Brain microvascular endothelial cell (primary cell): ENCODE results near the gene SLC9A3.

Experiments
- DNase-seq: peaks from one replicate; pipeline ENCODE4 v3.0.0-alpha.2; 2020
- H3K27ac ChIP-seq: fragments of 250-450 bp; sonication (Bioruptor Pico); 2 replicates; pipeline ENCODE4 v1.5.1; 2020; ENCODE audit warnings: mild to moderate bottlenecking, moderate library complexity
- H3K27me3 ChIP-seq: fragments of 250-450 bp; sonication (Bioruptor Pico); replicated peaks from 2 replicates; pipeline ENCODE4 v1.5.1; 2020; ENCODE audit warnings: mild to moderate bottlenecking
- H3K36me3 ChIP-seq: fragments of 250-450 bp; sonication (Bioruptor Pico); replicated peaks from 2 replicates; pipeline ENCODE4 v1.5.1; 2020; ENCODE audit warnings: mild to moderate bottlenecking
- H3K4me3 ChIP-seq: 2 replicates; pipeline ENCODE4 v1.5.1; 2011; ENCODE audit warnings: low read depth, mild to moderate bottlenecking, control low read depth, low read length, moderate library complexity
- in situ Hi-C: cut with HindIII; loops from 2 replicates; pipeline ENCODE4 v1.10.0; 2017; ENCODE audit warnings: low sequenced_read_pairs, low pct_ligation_motif_present
- TF ChIP-seq, protein P1 (sequence below): IDR thresholded peaks from 2 replicates; pipeline ENCODE4 v1.5.1; 2011; ENCODE audit warnings: low read depth, mild to moderate bottlenecking, moderate library complexity, low read length, control low read depth, inconsistent platforms; ENCODE audit errors: missing control alignments

SLC9A3 gene

DNA sequence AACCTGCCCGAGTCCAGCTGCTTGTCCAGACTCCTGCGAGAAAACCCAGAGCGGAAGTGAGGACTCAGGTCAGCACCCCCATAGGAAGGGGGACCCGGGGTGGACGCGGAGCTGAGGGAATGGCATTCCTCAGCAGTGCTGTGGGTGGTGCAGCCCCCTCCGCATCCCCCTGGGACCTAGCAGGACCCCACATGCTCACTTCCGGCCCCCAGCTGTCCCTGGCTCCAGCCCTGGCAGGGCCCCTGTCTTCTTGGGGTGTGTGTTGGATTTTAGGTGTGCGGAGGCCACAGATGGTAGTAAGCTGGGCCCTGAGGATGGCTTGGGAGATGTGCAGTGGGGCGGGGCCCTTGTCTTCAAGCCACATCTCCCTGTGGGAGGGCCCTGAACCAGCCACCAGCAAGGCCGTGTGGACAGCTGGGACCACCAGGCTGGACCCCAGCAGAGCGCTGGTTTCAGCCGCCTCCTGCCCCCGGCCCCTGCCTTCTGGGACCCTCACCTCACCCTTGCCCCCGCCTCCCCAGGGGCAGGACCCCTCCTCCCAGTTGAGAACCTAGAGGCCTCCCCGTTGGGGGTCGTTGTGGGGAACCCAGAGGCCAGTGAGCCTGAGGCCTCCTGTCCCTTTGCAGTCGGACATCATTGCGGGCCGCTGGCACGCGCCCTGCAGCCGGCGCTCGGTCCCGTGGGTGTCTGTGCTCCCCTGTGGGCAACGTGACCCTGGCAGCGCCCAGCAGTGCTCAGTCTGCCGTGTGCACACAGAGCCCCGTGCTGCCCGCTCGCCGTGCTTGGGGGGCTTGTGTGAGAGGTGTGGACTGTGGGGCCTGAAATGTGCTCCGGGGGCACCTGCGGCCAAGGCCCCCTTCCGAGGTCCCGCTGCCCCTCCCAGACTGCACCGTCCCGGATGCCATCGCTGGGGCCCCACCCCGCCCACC lies 10.8 kb upstream of the SLC9A3 start:
- H3K27me3 ChIP-seq, result peaks cover 43% of the 10 kb centered on the region
- no peaks in the 10 kb centered on the region for H3K36me3 ChIP-seq
- DNase-seq, result no peak
- no peak overlapping the region for H3K27ac ChIP-seq
- TF ChIP-seq, protein P1, sequence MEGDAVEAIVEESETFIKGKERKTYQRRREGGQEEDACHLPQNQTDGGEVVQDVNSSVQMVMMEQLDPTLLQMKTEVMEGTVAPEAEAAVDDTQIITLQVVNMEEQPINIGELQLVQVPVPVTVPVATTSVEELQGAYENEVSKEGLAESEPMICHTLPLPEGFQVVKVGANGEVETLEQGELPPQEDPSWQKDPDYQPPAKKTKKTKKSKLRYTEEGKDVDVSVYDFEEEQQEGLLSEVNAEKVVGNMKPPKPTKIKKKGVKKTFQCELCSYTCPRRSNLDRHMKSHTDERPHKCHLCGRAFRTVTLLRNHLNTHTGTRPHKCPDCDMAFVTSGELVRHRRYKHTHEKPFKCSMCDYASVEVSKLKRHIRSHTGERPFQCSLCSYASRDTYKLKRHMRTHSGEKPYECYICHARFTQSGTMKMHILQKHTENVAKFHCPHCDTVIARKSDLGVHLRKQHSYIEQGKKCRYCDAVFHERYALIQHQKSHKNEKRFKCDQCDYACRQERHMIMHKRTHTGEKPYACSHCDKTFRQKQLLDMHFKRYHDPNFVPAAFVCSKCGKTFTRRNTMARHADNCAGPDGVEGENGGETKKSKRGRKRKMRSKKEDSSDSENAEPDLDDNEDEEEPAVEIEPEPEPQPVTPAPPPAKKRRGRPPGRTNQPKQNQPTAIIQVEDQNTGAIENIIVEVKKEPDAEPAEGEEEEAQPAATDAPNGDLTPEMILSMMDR, result no peak
- no peak overlapping the region for H3K4me3 ChIP-seq
- in situ Hi-C loops, result no loop called here

DNA sequence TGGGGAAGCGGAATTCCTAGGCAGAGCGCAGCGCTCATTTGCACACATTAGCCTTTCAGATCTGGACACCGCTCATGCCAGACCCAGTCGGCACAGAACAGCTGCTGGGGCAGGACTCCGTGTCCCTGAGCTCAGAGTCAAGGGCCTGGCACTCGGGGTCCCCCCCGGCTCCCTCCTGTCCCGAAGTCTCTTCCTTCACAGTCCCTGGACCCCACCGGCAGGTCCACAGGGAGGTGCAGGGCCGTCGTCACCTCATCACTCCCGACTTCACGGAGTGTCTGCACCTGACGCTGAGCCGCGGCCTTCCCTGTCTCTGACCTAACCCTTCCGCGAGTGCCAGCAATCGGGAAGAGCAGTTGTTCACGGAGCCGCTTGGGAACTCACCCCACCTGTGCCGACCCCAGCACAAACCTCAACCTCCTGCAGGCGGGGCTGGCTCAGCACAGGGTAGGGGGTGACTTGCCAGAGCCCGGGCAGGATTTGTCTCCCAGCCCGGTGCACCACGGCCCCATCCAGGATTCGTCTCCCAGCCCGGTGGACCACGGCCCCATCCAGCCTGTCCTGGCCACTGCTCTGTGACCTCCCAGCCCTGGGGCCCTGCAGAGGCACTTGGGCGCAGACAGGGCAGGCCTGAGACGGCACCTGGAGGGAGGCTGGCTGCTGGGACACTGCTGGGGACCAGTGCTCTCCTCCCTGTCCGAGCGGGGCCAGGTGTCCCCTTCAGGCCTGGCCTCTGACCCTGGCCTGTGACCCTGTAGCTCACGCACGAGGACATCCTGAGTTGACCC lies 9.9 kb upstream of the SLC9A3 start:
- DNase-seq, result no peak
- H3K27ac ChIP-seq, result no peak overlapping the region
- H3K4me3 ChIP-seq, result no peak overlapping the region
- peaks cover 44% of the 10 kb centered on the region for H3K27me3 ChIP-seq
- in situ Hi-C loops, result no loop called here
- no peaks in the 10 kb centered on the region for H3K36me3 ChIP-seq
- TF ChIP-seq, protein P1, result no peak

DNA sequence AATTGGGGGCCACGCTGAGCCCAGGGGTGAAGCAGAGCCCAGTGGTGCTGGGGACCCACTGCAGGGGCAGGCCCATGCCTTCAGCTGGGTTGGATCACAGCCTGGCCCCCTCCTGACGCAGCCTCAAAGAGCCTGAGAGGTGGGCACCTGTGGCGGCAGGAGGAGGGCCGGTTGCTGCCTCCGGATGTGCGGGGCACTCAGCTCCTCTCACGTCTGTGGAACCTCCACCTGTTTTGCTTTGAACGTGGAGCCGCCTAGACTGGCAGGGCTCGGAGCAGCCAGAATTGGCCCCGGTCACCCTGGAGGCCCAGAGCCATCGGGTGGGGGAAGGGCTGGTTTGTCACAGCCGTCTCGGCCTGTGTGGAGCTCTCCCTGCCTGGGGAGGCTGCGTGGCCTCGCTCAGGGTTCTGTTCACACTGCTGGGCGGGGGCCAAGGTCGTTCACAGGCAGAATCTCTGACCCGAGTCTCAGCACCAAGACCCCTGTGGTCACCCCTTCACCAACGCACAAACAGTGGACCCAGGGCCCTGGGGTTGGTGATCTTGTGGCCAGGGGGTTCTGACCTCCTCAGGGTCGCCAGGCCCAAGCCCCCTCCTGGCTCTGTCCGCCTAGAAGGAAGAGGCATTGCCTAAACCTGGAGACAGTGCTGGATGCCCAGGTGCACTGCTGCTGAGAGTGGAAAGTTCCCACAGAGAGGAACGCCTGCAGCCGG lies 9.2 kb upstream of the SLC9A3 start:
- in situ Hi-C loops, result no loop called here
- peaks cover 47% of the 10 kb centered on the region for H3K27me3 ChIP-seq

DNA sequence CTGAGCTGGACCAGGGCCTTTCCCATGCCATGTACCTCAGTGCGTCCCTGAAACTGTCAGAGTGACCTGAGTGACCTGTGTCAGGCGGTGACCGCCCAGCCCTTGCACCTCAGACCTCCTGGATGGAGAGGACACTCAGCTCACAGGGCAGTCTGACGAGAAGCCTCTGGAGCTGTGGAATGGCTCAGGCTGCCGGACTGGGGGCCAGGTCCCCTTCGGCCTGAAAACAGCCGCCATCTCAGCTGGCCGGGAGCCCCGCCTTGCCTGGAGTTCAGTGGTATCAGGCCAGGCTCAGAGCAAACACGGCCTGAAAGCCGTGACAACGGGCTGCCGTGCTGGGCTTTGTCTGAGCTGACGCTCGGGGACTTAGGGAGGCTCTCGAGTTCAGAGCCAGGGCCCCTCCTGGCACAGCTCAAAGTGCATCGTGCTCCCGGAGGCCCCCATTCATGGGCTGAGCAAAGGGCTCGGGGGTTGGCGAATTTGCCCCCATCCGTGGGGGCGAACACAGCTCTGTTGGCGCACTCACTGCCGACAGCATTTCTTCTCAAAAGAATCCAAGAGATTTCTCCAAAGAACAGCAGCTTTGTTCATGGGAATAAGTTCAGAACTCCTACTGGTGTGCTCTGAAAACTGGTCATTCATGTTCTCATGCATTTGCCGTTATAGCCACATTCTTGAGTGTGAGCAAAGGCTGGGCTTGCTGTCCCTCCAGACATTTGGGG lies 8.4 kb upstream of the SLC9A3 start:
- no peak for DNase-seq
- no peaks in the 10 kb centered on the region for H3K36me3 ChIP-seq
- H3K27me3 ChIP-seq, result peaks cover 50% of the 10 kb centered on the region
- TF ChIP-seq, protein P1, result no peak
- H3K4me3 ChIP-seq, result no peak overlapping the region
- in situ Hi-C loops, result no loop called here
- no peak overlapping the region for H3K27ac ChIP-seq

More for the DNA sequence above, 9.2 kb upstream of the SLC9A3 start:
- Histone ChIP-seq H3K27ac (no peak overlapping the region), H3K4me3 (no peak overlapping the region), H3K36me3 (no peaks in the 10 kb centered on the region)
- TF ChIP-seq, protein P1, result no peak
- no peak for DNase-seq

DNA sequence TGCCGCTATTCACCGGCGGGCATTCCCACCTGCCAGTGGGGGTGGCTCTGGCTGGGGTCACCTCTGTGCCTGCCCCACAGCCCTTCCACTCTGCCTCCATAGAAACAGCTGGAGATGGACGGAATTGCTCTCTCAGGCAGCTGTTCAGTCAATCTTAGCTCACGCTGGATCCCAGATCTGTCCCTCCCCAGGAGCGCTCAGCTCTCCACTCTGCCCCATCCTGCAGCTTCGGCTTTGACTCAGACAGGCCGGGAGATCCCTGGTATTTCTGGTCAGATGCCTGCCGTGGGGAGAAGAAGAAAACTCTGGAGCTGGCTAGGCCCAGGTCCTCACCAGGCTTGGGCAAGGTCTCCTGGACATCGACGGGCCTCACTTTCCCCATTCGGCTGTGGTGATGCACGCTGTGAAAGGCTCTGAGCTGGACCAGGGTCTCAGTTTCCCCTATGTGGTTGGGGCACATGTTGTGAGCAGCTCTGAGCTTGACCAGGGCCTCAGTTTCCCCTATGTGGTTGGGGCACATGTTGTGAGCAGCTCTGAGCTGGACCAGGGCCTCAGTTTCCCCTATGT lies 7.6 kb upstream of the SLC9A3 start:
- in situ Hi-C loops, result no loop called here
- Histone ChIP-seq H3K36me3 (no peaks in the 10 kb centered on the region), H3K27me3 (peaks cover 56% of the 10 kb centered on the region), H3K27ac (no peak overlapping the region), H3K4me3 (no peak overlapping the region)
- no peak for DNase-seq
- TF ChIP-seq, protein P1, result no peak
